HFF-Myc (cell line): Measurements from ENCODE around the gene TNNI3K.

Source experiments
- DNase-seq: peaks from one replicate; pipeline ENCODE4 v3.0.0-alpha.2; 2011; ENCODE audit warnings: low read depth; ENCODE audit errors: extremely low read depth
- H3K4me3 ChIP-seq: replicated peaks from 2 replicates; pipeline ENCODE4 v1.5.1; 2011; ENCODE audit warnings: low read depth, mild to moderate bottlenecking, control low read depth, low read length
- TF ChIP-seq, protein P1 (sequence below): IDR thresholded peaks from 2 replicates; pipeline ENCODE4 v1.5.1; 2012; ENCODE audit warnings: mild to moderate bottlenecking, low read depth, low read length, control low read depth; ENCODE audit errors: missing control alignments

Gene TNNI3K

DNA sequence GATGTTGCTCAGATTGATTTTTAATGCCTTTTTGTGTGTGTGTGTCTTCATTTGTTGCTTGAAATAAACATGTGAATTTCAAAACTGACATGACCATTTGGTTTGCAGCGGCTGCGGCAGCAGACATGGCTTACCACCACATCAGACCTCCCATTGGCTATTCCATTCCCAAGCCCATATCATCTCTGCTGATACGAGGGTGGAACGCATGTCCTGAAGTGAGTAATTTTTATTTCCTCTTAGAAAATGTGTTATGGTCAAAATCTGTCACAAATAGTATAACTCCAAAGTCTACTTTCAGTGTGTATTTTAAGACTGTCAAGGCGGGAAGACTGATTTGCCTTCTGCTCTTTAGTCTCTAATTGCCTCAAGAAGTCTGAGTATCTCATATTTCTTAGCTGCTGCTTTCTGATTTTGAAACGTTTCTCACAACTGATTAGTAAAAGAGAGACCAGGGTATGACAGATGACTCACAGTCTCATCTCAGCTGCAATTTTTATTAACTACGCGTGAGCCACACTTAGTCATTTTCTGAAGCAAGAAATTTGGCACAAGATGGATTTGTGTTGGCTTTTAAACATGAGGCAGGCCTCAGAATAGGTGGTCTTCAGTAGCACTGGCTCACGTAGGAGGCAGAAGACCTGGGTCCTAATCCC lies 228.3 kb downstream of the TNNI3K start:
- no peak for DNase-seq
- TF ChIP-seq, protein P1, sequence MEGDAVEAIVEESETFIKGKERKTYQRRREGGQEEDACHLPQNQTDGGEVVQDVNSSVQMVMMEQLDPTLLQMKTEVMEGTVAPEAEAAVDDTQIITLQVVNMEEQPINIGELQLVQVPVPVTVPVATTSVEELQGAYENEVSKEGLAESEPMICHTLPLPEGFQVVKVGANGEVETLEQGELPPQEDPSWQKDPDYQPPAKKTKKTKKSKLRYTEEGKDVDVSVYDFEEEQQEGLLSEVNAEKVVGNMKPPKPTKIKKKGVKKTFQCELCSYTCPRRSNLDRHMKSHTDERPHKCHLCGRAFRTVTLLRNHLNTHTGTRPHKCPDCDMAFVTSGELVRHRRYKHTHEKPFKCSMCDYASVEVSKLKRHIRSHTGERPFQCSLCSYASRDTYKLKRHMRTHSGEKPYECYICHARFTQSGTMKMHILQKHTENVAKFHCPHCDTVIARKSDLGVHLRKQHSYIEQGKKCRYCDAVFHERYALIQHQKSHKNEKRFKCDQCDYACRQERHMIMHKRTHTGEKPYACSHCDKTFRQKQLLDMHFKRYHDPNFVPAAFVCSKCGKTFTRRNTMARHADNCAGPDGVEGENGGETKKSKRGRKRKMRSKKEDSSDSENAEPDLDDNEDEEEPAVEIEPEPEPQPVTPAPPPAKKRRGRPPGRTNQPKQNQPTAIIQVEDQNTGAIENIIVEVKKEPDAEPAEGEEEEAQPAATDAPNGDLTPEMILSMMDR: no peak
- H3K4me3 ChIP-seq: no peak overlapping the region

DNA sequence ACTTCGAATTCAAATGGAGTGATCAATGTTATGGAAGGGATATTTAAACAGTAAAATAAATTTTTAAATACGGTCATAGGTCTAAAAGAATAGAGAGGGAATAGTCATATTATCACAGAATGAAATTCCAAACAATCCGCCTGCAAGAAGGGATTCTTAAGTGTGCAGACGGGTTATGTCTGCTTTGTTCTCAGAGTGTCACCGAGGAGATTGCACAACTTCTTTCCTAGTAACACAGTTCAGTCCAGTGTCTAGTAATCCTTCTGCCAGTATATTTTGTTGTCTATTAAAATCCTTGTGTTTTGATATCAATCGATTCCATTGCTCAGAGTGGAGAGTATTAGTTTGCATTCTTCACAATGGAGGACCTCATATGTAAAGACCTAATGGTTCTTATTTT lies 228.8 kb downstream of the TNNI3K start:
- DNase-seq: no peak

DNA sequence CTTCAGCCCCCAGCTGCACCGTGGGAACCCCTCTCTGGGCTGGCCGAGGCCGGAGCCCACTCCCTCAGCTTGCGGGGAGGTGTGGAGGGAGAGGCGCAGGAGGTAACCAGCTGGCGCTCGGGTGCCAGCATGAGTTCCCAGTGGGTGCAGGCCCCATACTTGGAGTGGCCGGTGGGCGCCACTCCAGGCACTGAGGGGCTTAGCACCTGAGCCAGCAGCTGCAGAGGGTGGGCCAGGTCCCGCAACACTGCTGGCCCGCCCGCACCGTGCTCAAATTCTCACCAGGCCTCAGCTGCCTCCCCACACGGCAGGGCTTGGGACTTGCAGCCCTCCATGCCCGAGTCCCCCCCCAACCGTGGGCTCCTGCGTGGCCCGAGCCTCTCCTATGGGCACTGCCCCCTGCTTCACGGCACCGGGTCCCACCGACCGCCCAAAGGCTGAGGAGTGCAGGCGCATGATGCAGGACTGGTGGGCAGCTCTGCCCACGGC lies 230.1 kb downstream of the TNNI3K start:
- no peak overlapping the region for H3K4me3 ChIP-seq
- no peak for DNase-seq
- TF ChIP-seq, protein P1: no peak

More for the DNA sequence above, 228.8 kb downstream of the TNNI3K start:
- TF ChIP-seq, protein P1: no peak
- no peak overlapping the region for H3K4me3 ChIP-seq

DNA sequence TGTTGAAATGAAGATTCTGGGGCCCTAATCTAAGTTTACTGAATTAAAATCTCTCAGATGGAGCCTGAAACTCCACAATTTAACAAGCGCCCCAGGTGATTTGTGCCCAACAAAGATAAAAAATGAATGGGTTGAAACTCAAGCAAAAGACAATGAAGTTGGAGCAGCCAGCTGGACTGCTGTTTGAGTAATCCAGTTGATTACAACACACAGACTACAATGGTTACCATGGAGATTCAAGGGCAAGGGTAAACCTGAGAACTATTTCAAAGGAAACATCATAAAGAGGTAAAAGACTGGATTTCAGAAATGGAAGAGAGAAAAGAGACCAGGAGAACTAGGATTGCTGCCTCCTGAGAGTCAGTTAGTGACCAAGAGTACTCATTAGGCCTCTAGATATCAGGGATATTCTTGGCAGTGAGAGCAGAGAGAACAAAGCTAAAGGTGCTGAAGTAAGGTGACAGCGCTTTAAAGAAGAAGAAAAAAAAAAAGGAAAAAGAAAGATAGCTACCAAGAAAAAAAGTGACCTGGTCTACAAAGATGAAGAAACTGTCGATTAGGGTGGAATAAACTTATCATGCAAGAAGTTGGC lies 232.7 kb downstream of the TNNI3K start:
- TF ChIP-seq, protein P1: no peak
- no peak for DNase-seq
- no peak overlapping the region for H3K4me3 ChIP-seq

DNA sequence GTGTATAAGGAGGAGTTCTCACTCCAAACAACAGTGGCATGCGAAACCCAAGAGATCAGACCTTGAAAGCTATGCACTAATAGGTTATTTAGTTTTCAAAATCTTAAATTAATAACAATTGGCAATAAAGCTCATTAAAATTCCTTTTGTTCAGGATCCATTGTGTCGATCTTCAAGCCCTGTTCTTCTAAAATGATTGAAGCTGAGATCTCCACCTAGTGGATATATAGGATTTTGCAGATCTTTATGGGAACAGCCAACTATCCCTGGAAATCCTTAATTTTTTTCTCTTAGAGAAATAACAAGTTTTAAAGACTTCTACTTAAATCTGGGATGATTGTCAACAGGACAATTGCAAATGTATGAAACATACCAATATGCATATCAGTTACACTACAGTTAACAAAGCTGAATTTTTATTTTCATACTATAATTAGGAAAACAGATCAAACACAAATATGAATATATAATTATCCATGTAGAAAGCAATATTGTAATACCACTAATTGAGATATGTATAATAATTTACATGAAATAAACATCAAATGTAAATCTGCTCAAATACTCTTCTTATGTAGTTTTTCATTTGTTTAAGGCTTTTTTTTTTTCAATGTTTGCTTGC lies 233.9 kb downstream of the TNNI3K start:
- H3K4me3 ChIP-seq: no peak overlapping the region
- DNase-seq: peak; percentile 11
- TF ChIP-seq, protein P1: peak; percentile 41

DNA sequence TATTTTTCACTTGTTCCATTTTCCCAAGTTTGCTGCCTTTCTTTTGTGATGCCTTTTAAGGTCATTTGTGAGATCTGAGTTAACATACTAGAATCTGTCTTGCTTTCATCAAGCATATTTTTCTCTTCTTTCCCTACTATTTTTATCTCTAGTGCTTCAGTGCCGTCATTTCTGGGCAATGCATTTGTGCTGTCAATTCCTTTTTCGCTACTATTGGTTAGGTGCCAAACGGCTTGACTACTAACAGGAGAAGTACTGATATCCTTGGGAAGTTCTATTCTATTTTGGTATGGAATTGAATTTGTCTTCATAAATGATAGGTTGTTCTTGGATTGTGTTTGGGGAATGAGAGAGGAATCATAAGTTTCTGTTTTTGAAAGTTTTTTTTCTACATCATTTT lies 235.1 kb downstream of the TNNI3K start:
- H3K4me3 ChIP-seq: no peak overlapping the region
- no peak for DNase-seq
- TF ChIP-seq, protein P1: no peak
